ENCODE data around the gene APBA1.

DNA sequence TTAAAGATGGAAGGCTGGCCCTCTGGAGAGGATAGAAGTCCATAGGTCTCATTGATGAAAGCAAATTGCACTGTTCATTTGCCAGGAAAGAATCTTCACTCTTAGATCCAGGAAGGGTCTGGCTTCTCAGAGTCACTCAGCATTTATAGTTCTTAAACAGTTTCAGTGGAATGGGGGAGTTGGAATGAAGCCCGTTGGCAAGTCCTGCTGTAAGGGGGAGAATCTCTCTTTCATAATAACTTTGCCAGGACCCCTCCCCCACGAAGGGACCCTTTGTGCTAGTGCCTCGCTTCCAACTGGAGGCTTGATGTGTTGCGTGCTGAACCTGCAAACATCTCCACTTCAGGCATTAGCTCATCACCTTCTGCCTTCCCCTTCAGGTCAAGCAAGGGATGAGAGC, 290.0 kb downstream of the APBA1 start:
- TF ChIP-seq, protein P1, sequence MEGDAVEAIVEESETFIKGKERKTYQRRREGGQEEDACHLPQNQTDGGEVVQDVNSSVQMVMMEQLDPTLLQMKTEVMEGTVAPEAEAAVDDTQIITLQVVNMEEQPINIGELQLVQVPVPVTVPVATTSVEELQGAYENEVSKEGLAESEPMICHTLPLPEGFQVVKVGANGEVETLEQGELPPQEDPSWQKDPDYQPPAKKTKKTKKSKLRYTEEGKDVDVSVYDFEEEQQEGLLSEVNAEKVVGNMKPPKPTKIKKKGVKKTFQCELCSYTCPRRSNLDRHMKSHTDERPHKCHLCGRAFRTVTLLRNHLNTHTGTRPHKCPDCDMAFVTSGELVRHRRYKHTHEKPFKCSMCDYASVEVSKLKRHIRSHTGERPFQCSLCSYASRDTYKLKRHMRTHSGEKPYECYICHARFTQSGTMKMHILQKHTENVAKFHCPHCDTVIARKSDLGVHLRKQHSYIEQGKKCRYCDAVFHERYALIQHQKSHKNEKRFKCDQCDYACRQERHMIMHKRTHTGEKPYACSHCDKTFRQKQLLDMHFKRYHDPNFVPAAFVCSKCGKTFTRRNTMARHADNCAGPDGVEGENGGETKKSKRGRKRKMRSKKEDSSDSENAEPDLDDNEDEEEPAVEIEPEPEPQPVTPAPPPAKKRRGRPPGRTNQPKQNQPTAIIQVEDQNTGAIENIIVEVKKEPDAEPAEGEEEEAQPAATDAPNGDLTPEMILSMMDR (conservative IDR thresholded peaks at IDR 0.05): no peak
- TF ChIP-seq ZFX (IDR thresholded peaks at IDR 0.05): no peak

Measured in C4-2B (cell line).